ENCODE data around the gene HOXD9.
A peak's percentile ranks its signal among the peaks of the same experiment; 100 is the strongest.

HOXD9 gene

DNA sequence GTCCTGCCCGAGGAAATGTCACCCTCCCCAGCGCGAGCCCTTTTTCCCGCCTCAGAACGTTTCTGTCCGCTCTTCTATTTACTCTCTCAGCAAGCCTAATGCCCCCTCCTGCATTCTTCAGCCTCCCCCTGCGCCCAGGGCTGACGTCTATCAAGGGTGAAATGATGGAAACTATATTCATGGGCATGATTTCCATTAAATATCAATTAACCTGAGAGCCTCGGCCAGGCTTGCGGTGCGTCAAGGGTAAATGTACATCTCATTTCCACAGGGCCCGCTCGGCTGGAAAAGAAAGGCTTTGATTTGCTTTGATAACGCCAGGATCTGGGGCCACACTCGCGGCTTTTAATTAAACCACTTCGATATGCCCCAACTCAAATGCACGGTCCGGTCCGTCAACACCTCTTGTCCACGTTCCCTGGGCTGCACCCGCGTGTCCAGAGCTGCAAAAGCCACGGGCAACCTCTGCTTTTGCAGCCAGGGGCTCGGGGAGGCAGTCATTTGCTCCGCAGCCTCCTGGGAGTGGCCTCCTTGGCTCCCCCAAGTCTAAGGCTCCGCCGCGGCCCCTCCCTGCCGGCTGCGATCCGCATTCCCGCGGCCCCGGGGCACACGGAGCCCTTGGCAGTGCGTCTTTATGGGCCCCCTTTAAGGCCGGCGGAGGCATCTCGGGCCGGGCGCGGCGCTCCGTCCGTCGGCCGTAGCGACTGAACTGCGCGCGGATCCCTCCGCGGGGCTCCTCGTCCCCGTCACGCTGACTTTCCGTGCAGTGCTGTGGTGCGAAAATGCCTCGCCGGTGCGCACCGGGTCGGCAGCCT lies 6.7 kb downstream of the HOXD9 start, which contains the start of gene HOXD8:
HOXD8 (plus strand) TSS at position 724 of the 815 bp plus-strand sequence. CDS start 662 bp downstream, outside the sequence.
- no peak within 1 kb of the TSS for H3K27ac ChIP-seq

GRCh38 chr2:176129813-176130146 lies 7.3 kb downstream of the HOXD9 start:
- peaks cover 100% of the 10 kb centered on the region for H3K27me3 ChIP-seq
- peaks cover 19 to 30% of the 10 kb centered on the region in 2 experiments for H3K4me1 ChIP-seq (ENCODE audit: control insufficient read depth in 1 of 2, insufficient read depth in 1 of 2, low read depth in 1 of 2, low read length in 1 of 2)
- no peaks in the 10 kb centered on the region for H3K9me3 ChIP-seq
- TF ChIP-seq, protein P1, sequence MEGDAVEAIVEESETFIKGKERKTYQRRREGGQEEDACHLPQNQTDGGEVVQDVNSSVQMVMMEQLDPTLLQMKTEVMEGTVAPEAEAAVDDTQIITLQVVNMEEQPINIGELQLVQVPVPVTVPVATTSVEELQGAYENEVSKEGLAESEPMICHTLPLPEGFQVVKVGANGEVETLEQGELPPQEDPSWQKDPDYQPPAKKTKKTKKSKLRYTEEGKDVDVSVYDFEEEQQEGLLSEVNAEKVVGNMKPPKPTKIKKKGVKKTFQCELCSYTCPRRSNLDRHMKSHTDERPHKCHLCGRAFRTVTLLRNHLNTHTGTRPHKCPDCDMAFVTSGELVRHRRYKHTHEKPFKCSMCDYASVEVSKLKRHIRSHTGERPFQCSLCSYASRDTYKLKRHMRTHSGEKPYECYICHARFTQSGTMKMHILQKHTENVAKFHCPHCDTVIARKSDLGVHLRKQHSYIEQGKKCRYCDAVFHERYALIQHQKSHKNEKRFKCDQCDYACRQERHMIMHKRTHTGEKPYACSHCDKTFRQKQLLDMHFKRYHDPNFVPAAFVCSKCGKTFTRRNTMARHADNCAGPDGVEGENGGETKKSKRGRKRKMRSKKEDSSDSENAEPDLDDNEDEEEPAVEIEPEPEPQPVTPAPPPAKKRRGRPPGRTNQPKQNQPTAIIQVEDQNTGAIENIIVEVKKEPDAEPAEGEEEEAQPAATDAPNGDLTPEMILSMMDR (IDR thresholded peaks at IDR 0.05): no peak
- no peaks in the 10 kb centered on the region for H3K36me3 ChIP-seq
- H3K4me3 ChIP-seq (ENCODE audit: low read depth in 1 of 2, low read length in 1 of 2): peak overlapping the region; percentile 13 to 49
- no peak overlapping the region for H3K27ac ChIP-seq

More for the DNA sequence above, 6.7 kb downstream of the HOXD9 start, which contains the start of gene HOXD8:
- Histone ChIP-seq H3K4me1 (ENCODE audit: control insufficient read depth in 1 of 2, insufficient read depth in 1 of 2, low read depth in 1 of 2, low read length in 1 of 2) (peaks cover 19 to 30% of the 10 kb centered on the region in 2 experiments), H3K9me3 (no peaks in the 10 kb centered on the region), H3K36me3 (no peaks in the 10 kb centered on the region), H3K27me3 (peaks cover 100% of the 10 kb centered on the region), H3K4me3 (ENCODE audit: low read depth in 1 of 2, low read length in 1 of 2) (peak within 1 kb of the TSS; percentile 13 to 49)
- TF ChIP-seq, protein P1 (IDR thresholded peaks at IDR 0.05): no peak

DNA sequence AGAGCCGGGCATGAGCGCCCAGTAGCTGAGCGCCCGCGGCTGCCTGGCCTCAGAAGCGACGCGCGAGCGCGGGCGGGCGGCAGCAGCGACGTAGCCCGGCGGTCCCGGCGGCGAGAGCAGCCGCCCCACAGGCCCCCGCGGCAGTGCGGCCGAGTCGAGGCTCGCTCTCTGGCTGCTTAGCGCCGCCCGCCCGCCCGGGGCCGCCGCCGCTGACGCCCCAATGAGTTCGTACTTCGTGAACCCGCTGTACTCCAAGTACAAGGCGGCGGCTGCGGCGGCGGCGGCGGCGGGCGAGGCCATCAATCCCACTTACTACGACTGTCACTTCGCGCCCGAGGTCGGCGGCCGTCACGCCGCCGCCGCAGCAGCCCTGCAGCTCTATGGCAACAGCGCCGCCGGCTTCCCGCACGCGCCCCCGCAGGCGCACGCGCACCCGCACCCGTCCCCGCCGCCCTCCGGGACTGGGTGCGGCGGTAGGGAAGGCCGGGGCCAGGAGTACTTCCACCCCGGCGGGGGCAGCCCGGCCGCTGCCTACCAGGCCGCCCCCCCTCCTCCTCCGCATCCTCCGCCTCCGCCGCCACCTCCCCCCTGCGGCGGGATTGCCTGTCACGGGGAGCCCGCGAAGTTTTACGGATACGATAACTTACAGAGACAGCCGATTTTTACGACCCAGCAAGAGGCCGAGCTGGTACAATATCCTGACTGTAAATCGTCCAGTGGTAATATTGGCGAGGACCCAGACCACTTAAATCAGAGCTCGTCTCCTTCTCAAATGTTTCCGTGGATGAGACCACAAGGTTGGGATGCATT lies 7.8 kb downstream of the HOXD9 start:
- H3K4me1 ChIP-seq (ENCODE audit: control insufficient read depth in 1 of 2, insufficient read depth in 1 of 2, low read depth in 1 of 2, low read length in 1 of 2): peaks cover 19 to 30% of the 10 kb centered on the region in 2 experiments
- TF ChIP-seq, protein P1 (IDR thresholded peaks at IDR 0.05): no peak
- H3K4me3 ChIP-seq (ENCODE audit: low read depth in 1 of 2, low read length in 1 of 2): peak overlapping the region; percentile 13 to 16
- H3K36me3 ChIP-seq: no peaks in the 10 kb centered on the region
- peaks cover 100% of the 10 kb centered on the region for H3K27me3 ChIP-seq
- no peak overlapping the region for H3K27ac ChIP-seq
- no peaks in the 10 kb centered on the region for H3K9me3 ChIP-seq

- Histone ChIP-seq H3K36me3 (no peaks in the 10 kb centered on the region), H3K4me3 (ENCODE audit: low read depth in 1 of 2, low read length in 1 of 2) (peak overlapping the region in 1 of 2 experiments; percentile 48), H3K4me1 (ENCODE audit: control insufficient read depth in 1 of 2, insufficient read depth in 1 of 2, low read depth in 1 of 2, low read length in 1 of 2) (peaks cover 24 to 31% of the 10 kb centered on the region in 2 experiments), H3K9me3 (no peaks in the 10 kb centered on the region), H3K27ac (no peak overlapping the region), H3K27me3 (peaks cover 100% of the 10 kb centered on the region)
- TF ChIP-seq, protein P1 (IDR thresholded peaks at IDR 0.05): no peak
These were observed 8.7 kb downstream of the HOXD9 start for GRCh38 chr2:176130957-176131847.

- Histone ChIP-seq H3K27ac (no peak overlapping the region), H3K27me3 (peaks cover 100% of the 10 kb centered on the region), H3K4me3 (ENCODE audit: low read depth in 1 of 2, low read length in 1 of 2) (peak overlapping the region in 1 of 2 experiments; percentile 48), H3K9me3 (no peaks in the 10 kb centered on the region), H3K4me1 (ENCODE audit: control insufficient read depth in 1 of 2, insufficient read depth in 1 of 2, low read depth in 1 of 2, low read length in 1 of 2) (peaks cover 28 to 37% of the 10 kb centered on the region in 2 experiments), H3K36me3 (no peaks in the 10 kb centered on the region)
- TF ChIP-seq, protein P1 (IDR thresholded peaks at IDR 0.05): no peak
These were observed 9.3 kb downstream of the HOXD9 start for GRCh38 chr2:176131848-176132158.

Measured in neutrophil (primary cell).